ENCODE data around the gene CFAP45.

Gene CFAP45

GRCh38 chr1:159866905-159867663 is 32.9 kb downstream of the CFAP45 start:
- TF ChIP-seq CTCF (IDR thresholded peaks at IDR 0.05; ENCODE audit: borderline replicate concordance, control extremely low read depth, extremely low read depth, insufficient read depth, missing control alignments) = no peak
- DNase-seq (ENCODE audit: low spot score) = no peak
- in situ Hi-C loops (cut with MboI; ENCODE audit: low sequenced_read_pairs, unreplicated experiment) = no loop called here

GRCh38 chr1:159866066-159866465 is 33.9 kb downstream of the CFAP45 start:
- DNase-seq (ENCODE audit: low spot score) = no peak
- in situ Hi-C loops (cut with MboI; ENCODE audit: low sequenced_read_pairs, unreplicated experiment) = no loop called here
- TF ChIP-seq CTCF (IDR thresholded peaks at IDR 0.05; ENCODE audit: borderline replicate concordance, control extremely low read depth, extremely low read depth, insufficient read depth, missing control alignments) = no peak

GRCh38 chr1:159864262-159864661 is 35.7 kb downstream of the CFAP45 start:
- in situ Hi-C loops (cut with MboI; ENCODE audit: low sequenced_read_pairs, unreplicated experiment) = no loop called here
- no peak for DNase-seq (ENCODE audit: low spot score)
- TF ChIP-seq CTCF (IDR thresholded peaks at IDR 0.05; ENCODE audit: borderline replicate concordance, control extremely low read depth, extremely low read depth, insufficient read depth, missing control alignments) = no peak

- no peak for DNase-seq (ENCODE audit: low spot score)
- in situ Hi-C loops (cut with MboI; ENCODE audit: low sequenced_read_pairs, unreplicated experiment) = no loop called here
- TF ChIP-seq CTCF (IDR thresholded peaks at IDR 0.05; ENCODE audit: borderline replicate concordance, control extremely low read depth, extremely low read depth, insufficient read depth, missing control alignments) = no peak
These were observed 37.4 kb downstream of the CFAP45 start, which contains the start of gene VSIG8 for GRCh38 chr1:159862557-159862956. VSIG8 (minus strand) TSS chr1:159862657; CDS start chr1:159862521, 136 bp downstream.

GRCh38 chr1:159862031-159862430 is 37.9 kb downstream of the CFAP45 start:
- TF ChIP-seq CTCF (IDR thresholded peaks at IDR 0.05; ENCODE audit: borderline replicate concordance, control extremely low read depth, extremely low read depth, insufficient read depth, missing control alignments) = no peak
- no peak for DNase-seq (ENCODE audit: low spot score)
- in situ Hi-C loops (cut with MboI; ENCODE audit: low sequenced_read_pairs, unreplicated experiment) = no loop called here

- DNase-seq (ENCODE audit: low spot score) = no peak
- no peak for TF ChIP-seq CTCF (IDR thresholded peaks at IDR 0.05; ENCODE audit: borderline replicate concordance, control extremely low read depth, extremely low read depth, insufficient read depth, missing control alignments)
- in situ Hi-C loops (cut with MboI; ENCODE audit: low sequenced_read_pairs, unreplicated experiment) = no loop called here
These were observed 38.7 kb downstream of the CFAP45 start for GRCh38 chr1:159861218-159861617.

Data from GM13976 (cell line).